Astrocyte (in vitro differentiated cells and primary cell): Measurements from ENCODE around the gene B3GNT4.

Source experiments
- CTCF ChIP-seq: IDR thresholded peaks from 2 replicates; pipeline ENCODE4 v1.5.1; 2011; ENCODE audit warnings: low read depth, mild to moderate bottlenecking, inconsistent platforms, low read length, moderate library complexity; ENCODE audit not compliant: insufficient read depth
- EZH2 ChIP-seq: IDR thresholded peaks from 2 replicates; pipeline ENCODE4 v1.6.1; 2012; ENCODE audit warnings: mild to moderate bottlenecking, low read length, inconsistent platforms; ENCODE audit not compliant: insufficient read depth

- TF ChIP-seq CTCF (no peak), EZH2 (no peak)
Measured at GRCh38 chr12:122185079-122185478, 18.4 kb upstream of the B3GNT4 start.
